Endometrial microvascular endothelial cells (primary cell): Measurements from ENCODE around the gene LAMB3. TPM values are rescaled to one million over a fixed set of nuclear protein-coding genes. Genes with fewer than 3 reads are reported as not detected.

ENCODE experiments used
- in situ Hi-C: cut with HindIII; loops from 2 replicates; pipeline ENCODE4 v1.10.0; 2017; ENCODE audit warnings: low sequenced_read_pairs, low pct_unique_long_range_greater_than_20kb; ENCODE audit errors: inconsistent ontology term
- total RNA-seq: library from RNA; depleted of rRNA; stranded (reverse); fragments of >200 nt; gene quantifications from one replicate; pipeline ENCODE4 v1.2.3, GENCODE V29; 2015; ENCODE audit errors: inconsistent ontology term

The LAMB3 gene
- total RNA-seq, 1 donor from 2014 or later, result 15.8 TPM

DNA sequence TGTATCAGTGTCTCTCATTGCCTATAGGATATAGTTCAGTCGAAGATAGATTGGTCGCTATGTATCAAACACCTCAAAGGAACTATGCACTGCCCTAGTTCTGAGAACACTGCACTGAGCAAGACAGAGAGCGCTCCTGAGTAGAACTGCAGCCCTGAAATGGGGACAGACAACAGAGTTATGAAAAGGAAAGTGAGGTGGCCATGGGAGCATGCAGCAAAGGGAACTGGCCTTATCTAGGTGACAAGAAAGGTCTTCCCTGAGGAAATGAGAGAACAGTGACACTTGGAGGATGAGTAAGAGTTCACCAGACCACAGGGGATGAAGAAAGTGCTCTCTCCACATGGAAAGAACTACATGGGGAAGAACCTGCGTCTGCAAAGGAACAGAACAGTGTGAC, 15.5 kb upstream of the LAMB3 start:
- in situ Hi-C loops, result no loop called here

DNA sequence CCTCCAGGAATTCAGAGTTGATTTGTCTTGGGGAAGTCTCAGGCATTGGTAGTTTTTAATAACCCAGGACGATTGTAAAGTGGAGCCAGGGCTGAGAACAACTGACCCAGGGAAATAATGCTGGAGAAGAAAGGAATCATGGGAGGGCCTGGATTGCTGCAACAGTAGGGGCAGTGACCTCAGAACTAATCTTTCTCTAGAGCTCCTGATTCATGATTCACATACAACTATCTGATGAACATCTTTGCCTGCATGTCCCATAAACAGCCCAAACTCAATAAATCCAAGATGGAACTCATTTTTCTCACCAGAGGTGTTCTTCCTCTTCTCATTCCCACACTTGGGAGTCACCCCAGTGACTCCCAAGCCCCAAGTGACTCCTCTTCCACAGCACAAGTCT, 14.9 kb upstream of the LAMB3 start:
- in situ Hi-C loops, result no loop called here

DNA sequence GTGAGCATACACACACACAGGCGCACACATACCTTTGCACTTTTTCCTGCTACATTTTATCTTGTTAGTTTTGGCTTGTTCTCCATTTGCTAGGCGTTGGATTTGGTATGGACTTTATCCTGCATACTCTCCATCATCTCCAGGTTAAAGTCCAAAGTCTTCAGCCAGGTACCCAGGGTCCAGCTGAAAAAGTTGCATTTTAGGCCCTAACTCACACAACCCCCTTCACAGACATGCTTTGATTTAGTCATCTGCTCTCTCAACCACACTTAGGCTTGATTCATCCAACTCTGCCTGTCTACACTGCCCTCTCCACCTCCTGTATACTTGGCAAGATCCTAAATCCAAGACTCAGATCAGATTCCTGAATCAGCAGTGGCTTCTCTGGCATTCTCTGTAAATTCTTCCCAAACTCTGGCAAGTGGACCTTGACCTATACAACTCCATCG, 10.7 kb upstream of the LAMB3 start:
- in situ Hi-C loops, result no loop called here

DNA sequence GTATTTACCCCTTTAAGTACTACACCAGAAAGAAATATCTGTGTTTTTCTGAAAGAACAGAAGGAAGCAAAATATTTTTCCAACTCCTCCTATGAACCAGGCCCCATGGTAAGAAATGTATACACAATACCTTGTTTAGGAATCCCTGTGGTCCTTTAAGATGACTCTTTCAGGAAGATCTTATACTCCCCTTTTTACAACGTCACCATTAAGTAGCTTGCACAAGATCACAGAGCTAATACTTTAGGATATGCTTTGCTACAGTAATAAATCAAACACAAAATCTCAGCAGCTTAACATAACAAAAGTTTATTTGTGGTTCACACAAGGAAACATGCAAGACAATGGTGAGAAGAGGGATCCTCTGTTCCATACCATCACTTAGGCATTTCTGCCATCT, 8.8 kb upstream of the LAMB3 start:
- in situ Hi-C loops, result no loop called here

DNA sequence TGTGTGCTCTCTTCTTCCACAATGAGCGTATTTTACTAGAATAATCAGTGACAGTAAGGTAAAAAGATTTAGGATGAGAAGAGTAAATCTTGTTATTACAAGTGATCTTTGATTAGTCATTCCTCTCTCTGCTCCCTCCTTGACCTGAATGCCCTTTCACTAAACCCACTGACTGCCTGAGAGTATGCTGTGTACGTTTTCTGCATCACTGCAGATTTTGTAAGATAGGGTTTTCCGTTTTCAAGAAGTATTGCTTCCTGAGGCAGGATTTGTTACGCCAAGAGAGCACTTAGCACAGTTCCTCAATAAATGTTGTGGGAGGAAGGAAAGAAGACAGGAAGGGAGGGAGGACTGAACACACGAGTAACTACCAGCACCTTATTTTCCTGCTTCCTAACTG, 7.7 kb upstream of the LAMB3 start:
- in situ Hi-C loops, result no loop called here

DNA sequence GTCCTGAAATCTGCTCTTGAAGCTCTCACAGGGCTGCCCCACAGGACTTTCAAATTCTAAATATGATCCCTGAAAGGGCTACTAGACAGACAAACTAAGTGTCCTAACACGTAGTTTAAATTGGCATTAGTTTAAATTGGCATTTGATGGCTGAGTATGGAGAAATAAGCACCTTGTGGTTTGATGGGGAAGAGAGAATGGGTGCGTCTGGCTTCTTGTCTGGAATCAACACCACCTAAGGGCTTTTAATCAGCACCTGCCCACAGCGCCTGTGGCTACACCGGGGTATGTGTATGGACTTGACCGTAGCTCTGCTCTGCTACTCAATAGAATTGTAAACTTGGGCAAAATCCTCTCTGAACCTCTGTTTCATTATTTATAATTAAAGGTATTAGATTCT, 5.7 kb upstream of the LAMB3 start:
- in situ Hi-C loops, result no loop called here

DNA sequence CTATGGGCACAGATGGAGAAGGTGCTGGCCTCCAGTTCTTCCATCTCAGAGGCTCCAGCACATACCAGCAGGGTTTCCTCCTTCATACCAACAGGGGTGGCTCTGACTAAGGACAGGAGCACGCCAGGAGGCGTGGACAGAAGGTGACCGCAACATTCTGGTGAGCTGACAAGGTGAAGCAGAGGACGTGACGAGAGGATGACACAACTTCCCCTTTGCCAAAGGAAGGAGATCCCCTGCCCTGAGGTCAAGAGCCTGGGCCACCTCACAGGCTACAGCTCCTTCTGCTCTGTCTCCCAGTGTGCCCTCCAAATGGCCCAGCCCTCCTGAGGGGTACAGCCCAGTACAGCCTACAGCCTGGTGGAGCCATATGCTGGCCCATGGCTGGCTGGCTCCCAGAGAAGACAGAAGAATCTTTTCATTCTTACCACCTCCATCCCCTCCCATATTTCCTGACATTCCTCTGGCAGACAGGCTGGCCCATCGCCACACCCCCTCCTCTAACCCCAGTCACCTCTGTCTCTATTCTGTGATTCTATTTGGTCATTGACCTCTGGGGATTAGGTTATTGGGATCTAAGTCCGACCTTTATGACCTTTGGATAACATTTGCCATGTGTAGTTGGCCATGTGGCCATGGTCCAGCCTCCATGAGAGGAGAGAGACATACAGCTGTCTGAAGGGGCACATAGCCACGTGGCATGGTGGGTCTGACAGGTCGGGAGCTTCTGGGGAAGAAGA, 5.1 kb upstream of the LAMB3 start:
- in situ Hi-C loops, result no loop called here

DNA sequence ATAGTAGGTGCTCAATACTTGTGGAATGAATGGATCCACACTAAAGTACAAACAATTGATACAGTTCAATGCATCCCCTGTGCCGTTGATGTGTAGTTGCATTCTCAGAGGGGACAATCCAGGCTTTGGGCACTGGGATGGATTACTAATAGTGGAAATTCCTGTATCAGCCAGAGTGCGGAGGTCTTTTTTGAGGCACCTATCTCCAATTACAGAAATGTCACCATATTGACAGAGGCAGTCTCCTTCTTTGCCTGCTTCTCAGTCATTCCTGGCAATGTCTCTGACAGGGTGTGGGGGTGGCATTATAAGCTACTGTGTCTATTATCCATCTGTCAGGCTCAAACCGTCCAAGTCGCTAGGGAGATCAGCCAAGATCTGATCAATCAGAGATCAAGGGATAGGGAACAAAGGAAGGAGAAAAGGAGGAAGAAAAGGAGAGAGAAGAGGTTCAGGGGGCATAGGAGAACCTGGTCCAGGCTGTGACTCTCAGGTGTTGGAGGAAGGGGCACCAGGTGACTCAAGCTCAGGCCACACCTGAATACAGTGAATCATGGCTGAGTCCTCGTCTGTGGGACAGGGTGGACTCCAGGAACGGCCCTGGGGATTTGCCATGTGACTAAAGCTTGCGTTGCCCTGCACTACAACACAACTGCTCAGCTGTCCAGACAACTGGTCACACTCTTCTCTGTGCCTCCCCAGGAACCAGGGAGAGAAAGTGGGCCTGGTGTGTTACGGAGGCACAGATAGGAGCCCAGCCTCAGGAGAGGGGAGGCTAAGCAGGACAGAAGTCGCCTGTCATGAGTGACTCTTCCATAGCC, 3.4 kb upstream of the LAMB3 start:
- in situ Hi-C loops, result no loop called here

DNA sequence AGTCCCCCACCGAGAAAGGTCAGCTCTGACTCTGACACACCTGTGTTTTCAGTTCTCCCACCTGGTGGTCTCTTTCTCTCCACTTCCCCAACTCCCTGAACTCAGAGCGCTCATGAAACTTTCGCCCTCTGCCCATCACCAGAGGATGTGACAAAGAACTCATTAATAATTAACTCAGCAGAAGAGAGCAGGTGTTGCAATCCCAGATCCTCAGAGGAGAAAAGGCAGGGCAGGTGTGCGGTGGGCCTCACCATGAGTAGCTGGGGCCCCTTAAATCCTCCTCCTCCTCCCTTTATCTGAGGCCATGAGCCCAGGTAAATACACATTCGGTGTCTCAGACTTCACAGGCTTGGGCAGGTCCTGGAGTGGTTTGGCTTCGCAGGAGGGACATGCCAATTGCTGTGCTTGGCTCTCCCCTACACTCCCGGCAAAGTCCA, 1.7 kb upstream of the LAMB3 start:
- in situ Hi-C loops, result no loop called here

DNA sequence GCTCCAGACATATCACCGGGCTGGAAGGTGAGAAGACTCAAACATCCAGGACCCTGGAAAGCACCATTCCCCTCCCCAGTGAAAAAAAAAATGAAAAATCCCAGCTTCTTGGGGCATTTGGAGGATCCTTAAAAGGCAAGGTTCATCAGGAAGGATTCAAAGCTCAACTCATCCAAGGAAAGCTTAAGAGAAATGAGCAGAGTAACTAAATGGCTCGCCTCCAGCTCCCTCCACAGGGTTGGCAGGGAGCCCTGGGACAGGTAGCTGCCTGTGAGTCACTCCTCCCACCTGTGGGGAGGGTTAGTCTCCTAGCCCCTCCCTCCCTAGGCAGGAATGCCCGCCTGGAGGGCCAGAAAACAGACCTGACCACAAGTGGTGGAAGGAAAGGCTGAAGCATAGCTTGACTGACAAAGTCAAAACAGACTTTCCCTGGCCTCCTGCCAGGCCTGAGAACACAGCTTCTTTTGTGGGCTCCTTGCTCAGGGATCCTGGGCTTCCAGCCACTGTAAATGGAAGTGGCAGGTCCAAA, 712 bp upstream of the LAMB3 start:
- in situ Hi-C loops, result no loop called here

DNA sequence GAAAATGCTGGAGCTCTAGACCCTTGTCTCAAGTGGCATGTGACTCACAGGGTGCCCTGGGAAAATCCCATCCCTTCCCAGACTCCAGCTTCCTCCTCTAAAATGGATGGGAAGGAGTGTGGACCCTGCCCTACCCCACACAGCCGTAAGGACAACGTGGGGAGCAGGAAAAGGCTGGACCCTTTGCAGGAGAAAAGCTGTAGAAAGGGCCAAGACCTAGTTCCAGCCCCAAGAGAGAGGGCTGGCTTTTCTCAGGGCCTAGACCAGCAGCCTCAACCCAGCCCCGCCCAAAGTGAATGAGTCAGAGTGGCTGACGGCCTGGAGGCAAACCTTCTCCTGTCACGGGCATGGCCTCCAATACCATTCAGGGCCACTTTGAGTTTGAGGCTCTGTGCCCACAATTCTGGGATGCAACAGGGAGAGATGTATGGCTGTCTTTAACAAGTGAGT, 1.1 kb downstream of the LAMB3 start:
- in situ Hi-C loops, result no loop called here

DNA sequence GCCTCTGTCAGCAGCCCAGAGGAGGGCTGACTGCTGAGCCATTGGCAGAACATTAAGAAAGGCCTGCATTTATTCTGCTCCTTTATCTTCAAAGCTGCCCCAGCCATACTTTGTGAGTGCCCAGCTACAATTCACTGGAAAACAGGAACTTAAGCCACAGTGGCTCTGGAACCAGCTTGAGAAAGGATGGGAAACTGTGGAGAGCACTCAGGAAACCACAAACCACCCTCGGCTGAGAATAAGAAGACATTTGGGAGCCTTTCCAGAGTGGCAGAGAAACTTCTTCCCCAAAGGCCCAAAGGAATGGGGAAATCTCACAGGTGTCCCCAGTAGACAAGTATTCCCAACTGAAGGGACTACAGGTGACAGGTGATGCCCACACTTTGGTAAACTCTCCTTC, 1.8 kb downstream of the LAMB3 start:
- in situ Hi-C loops, result no loop called here

DNA sequence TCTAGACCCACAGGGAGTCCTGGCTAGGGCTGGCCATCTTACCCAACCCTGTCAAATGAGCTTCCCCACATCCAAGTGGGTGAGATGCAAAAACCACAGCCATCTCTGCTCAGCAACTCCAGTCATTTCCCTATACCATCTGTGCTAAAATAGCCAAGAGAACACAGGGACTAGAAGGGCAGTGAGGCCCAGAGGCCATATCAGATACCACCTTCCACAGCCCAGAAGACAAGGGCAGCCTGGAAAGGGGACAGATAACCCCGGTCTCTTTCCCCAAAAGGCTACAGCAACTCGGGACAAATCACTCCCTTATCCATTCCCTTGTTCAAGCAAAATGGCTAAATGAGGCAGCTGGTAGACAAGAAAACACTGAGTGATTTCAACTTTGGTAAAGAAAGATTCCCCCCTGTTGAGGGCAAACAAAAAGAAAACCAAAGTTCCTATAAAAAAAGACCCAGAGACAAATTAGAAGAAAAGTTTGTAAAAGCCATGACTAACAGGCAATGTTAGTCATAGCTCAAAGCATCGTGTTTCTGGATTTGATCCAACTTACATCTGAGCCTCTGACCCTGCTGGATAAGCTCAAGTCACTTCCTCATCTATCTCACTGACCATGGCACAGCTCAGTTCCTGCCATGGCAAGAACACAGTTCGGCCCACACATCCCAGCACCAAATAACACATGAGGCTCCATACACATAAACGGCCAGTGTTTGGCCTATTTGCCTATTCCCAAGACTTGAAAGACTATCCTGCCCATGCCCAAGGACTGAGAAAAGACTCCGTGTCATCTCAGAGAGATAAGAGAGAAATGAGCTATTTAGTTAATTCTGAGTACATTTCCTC, 3.1 kb downstream of the LAMB3 start:
- in situ Hi-C loops, result no loop called here

DNA sequence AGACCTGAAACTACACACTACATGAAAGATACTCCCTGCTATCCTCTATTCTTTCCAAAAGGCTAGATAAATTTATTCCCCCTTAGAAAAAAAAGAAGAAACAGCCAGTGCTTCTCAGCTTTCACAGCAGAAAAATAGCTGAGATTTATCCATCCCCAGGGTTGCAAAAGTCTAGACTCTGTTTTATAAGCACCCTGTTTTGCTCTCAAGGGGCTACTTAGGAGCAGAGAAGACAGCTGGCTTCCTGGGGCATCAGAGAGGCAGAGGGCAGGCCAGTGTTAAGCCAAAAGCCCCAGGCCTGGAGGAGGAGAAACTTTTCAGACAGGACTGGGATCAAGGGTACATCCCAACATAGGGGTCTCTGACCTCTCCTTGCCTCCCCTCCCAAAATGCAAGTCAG, 3.9 kb downstream of the LAMB3 start:
- in situ Hi-C loops, result no loop called here

DNA sequence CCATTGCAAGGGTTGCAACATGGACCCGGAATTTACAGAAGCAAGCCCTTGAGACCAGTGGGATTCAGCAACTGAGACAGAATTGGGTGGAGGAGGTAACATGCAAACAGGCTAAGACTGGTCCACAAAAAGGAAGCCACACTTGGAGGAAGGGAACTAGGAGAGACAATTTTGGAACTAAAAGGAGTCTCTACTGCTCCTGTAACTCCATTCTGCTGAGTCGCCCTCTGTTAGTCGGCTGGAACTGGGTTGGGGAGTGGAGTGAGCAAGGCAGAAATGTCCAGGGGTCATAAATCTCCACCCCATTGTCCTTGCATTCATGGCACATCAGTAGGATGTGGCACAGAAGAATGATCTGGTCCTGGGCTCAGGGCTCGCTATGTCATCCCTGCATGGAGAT, 5.1 kb downstream of the LAMB3 start:
- in situ Hi-C loops, result no loop called here

DNA sequence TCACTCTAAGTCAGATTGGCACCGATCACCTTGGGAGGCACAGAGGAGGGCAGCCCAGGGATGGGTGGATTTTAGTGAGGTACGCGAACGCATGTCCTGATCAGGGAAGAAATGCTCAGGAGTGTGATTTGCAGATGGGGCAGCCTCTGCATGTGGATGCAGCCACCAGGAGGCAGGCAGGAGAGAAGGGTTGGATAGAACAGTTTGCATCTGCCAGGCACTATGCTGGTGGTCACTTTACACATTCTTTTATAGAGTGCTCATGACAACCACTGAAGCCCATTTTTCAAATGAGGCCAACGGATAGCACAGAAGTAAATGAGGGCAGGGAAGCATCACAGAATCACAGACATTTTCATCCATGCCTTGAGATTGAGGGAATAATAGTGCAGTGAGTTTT, 5.7 kb downstream of the LAMB3 start:
- in situ Hi-C loops, result no loop called here

DNA sequence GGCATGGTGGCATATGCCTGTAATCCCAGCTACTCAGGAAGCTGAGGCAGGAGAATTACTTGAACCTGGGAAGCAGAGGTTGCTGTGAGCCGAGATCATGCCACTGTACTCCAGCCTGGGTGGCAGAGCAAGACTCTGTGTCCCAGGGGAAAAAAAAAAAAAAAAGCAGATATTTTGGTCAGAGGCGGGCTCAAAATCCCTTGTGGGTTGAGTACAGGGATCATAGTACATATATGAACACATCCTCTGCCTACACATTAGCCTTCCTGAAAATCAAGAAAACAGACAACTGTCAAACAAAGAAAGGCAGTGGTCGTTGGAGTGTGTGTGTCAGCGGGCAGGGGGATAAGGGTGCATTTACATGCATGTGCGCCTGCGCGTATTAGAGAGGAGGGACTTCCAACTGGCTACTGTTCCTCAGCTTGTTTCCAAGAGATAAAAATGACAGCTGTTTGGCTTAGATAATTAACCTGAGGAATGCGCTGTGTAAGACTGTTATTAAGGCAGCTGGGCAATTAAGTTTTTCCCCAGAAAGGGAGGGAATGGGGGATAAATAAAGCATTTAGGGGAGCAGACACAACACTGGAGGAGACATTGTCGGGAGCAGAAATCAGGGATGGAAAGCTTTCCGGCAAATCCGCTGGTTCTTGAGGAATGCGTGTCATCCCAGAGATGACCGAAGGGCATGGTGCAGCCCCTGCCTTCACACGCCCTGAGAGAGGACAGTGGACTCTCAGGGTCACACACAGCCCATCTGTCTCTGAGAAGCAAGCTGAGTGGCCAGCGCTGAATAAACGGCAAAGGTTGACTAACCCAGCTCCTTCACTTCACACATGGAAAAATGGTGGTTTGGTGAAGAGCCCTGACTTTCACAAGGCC, 6.4 kb downstream of the LAMB3 start:
- in situ Hi-C loops, result no loop called here

DNA sequence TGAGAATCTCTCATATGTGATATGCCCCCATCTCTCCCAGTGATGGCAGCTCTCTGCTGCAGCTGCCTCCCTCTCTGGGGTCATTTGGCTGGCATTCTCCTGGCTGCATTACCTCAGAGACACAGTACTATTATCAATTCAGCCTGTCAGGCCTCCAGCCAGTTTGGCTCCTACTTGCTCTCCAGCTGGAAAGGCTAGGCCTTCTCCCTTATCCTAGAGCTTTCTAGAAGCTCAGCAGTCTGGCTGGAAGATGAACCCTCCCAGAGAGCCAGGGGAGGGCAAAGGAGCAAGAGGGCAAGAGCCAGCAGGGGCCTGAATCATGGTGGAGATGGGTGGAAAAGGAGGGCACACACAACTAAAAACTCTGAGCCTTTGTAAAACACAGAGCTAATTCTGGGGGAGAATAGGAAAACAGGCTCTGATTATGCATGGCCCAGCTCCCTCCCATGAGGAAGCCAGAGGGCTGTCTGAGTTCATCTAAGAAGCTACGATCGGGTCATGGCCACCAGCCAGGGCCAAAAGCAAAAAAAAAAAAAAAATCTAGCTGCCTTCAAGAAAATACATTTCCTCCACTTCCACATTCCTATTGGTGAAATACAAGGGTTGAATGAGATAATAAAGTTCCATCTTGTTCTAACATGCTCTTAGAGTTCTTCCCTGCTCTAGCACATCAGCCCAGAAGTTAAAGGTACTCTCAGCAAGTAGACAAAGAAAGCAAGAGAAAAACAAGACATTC, 8.8 kb downstream of the LAMB3 start:
- in situ Hi-C loops, result no loop called here
